Measurements from ENCODE around the gene TLR1.
A peak's percentile ranks its signal among the peaks of the same experiment; 100 is the strongest.

TLR1 gene, protein sequence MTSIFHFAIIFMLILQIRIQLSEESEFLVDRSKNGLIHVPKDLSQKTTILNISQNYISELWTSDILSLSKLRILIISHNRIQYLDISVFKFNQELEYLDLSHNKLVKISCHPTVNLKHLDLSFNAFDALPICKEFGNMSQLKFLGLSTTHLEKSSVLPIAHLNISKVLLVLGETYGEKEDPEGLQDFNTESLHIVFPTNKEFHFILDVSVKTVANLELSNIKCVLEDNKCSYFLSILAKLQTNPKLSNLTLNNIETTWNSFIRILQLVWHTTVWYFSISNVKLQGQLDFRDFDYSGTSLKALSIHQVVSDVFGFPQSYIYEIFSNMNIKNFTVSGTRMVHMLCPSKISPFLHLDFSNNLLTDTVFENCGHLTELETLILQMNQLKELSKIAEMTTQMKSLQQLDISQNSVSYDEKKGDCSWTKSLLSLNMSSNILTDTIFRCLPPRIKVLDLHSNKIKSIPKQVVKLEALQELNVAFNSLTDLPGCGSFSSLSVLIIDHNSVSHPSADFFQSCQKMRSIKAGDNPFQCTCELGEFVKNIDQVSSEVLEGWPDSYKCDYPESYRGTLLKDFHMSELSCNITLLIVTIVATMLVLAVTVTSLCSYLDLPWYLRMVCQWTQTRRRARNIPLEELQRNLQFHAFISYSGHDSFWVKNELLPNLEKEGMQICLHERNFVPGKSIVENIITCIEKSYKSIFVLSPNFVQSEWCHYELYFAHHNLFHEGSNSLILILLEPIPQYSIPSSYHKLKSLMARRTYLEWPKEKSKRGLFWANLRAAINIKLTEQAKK

DNA sequence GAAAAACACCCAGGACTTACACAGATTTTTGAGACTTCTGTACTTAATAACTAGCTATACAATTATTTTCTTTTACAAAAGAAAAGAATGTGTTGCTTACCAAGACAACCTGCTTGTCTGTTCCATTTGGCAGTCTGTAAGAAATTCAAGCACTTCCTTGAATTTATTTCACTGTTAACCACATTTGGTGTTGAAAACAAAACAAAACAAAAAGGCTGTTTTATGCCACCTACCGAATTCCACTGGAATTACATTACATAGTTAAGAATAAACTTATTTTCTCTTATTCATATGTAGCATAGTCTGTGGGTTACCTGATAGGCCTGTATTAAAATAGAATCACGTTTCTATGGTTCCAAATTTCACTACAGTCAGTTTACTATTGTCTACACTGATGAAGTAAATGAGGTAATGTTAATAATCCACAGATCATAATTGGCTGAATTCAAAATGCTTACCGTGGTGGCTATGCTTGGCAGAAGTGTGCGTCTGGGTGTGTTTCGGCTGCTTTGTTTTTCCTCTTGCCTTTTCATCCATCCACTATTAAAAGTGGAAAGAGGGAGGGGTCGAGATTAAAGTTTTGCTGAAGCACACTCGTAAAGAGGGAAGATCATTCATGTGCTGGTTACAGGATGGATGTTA, at the start of gene TLR1:
TLR1 (minus strand) TSS at position 138 of the 642 bp plus-strand sequence. CDS start 5,960 bp downstream, outside the sequence.
- peak; percentile 46 for DNase-seq (ENCODE audit: low read depth, low spot score)

DNA sequence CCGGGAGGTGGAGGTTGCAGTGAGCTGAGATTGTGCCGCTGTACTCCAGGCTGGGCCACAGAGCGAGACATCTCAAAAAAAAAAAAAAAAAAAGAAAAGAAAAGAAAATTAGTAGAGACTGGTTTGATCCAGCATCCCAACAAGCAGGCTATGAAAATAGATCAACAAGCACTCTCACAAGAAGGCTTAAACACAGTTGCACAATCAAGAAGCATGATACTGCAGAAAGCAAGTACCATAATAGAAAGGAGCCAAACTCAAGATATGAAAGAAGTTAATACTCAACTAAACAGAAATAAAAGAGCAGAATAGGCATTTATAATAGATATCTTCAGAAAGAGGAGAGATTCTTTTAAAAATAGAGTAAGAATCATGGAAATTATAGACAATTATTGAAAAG, 41.4 kb upstream of the TLR1 start:
- DNase-seq (ENCODE audit: low read depth, low spot score) = no peak

DNA sequence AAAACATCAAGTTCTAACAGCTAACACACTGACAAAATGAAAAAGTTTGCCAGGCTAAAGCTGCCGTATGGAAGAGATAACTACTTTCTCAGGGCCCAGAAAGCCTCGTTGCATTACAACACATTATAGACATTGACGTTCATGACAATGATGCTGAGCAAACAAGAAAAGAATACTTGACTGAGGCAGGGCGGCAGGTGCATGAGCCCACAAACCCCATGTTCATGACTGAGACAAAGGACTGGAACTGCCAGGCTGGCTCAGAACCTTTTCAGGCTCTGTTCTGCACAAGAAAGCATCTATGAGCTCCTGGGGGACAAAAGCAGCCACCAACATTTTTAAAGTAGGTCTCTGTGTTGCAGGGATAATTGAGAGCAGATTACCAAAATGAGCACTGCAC, 38.4 kb upstream of the TLR1 start:
- no peak for DNase-seq (ENCODE audit: low read depth, low spot score)

DNA sequence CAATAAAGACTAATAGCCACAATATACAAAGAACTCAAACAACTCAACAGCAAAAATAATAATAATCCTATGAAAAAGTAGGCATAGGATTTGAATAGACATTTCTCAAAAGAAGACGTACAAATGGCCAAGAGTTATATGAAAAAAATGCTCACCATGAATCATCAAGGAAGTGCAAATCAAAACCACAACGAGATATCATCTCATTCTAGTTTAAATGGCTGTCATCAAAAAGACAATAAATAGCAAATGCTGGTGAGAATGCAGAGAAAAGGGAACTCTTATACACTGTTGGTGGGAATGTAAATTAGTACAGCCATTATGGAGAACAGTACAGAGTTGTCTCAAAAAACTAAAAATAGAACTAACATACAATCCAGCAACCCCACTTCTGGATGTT, 33.3 kb upstream of the TLR1 start:
- no peak for DNase-seq (ENCODE audit: low read depth, low spot score)

DNA sequence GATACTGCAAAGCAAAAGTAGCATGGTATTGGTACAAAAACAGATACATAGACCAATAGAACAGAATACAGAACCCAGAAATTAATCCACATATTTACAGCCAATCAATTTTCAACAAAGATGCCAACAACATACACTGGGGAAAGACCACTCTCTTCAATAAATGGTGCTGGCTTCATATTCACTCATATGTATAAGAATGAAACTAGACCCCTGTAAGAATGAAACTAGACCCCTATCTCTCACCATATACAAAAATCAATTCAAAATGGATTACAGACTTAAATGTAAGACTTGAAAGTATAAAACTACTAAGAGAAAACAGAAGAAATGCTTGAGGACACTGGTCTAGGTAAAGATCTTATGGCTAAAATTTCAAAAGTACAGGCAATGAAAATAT, 32.7 kb upstream of the TLR1 start:
- DNase-seq (ENCODE audit: low read depth, low spot score) = no peak

DNA sequence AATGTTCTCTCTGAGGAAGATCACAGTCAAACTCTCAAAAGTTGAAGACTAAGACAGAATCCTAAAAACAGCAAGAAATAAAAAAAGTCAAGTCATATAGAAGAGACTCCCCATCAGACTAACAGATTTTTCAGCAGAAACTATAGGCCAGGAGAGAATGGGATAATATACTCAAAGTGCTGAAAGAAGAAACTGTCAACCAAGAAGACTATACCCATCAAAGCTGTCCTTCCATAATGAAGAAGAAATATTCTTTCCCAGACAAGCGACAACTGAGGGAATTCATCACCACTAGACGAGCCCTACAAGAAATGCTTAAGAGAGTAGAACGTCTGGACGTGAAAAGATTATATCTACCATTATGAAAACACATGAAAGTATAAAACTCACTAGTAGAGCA, 30.0 kb upstream of the TLR1 start:
- DNase-seq (ENCODE audit: low read depth, low spot score) = no peak

DNA sequence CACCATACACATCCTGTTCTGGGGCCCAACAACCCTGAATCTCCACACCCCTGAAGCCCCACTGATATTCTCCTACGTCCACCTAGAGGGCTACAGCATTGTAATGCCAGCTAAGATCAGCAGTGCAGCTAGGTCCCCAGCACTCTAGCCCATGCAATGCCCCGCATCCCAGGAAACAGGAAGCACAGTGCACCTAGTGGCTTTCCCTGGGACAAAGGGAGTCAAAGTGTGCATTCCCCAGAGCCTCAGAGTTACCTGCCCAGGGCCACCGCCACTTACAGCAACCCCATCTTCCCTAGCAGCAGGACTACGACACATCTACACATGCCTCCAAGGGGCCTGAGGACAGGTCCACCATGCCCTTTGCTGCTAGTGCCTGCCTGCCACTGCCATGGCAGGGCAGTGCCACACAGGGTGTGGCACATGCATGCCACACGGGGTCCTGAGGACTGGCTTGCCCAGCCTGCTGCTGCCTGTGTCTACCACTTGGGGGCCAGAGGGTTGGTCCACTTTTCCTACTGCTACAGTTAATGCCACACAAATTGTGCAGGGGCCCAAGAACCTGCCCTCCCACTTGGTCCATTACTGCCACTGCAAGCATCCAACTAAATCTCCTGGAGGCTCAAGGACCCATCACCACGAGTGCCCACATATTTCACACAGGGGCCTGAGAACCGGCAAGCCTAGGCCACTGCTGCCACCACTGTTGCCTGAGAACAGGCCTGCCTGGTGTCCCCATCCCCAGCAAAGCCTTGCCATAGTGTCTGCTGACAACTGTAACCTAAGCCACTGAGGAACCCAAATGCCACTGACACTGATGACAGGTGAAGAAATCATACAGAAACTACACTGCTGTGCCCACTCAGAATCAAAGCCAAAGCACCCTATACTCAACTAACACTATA, 28.3 kb upstream of the TLR1 start:
- DNase-seq (ENCODE audit: low read depth, low spot score) = no peak

DNA sequence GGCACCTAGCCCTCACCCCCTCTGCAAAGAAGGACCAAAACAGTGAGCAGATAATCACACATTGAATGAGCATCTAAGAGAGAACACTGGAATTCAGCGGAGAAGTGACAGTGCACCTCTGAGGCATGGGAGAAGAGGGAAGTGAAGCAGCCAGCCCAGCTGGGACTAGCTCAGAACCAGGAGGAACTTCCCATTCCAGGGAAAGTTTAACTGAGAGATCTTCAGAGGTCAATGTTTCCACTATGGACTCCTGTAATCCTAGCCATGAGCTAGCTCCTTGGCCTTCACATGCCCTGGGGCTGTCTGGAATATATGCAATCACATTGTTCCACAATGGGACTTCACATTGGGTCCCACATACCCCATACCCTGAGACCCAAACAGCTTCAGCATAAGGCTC, 27.6 kb upstream of the TLR1 start:
- DNase-seq (ENCODE audit: low read depth, low spot score) = no peak

DNA sequence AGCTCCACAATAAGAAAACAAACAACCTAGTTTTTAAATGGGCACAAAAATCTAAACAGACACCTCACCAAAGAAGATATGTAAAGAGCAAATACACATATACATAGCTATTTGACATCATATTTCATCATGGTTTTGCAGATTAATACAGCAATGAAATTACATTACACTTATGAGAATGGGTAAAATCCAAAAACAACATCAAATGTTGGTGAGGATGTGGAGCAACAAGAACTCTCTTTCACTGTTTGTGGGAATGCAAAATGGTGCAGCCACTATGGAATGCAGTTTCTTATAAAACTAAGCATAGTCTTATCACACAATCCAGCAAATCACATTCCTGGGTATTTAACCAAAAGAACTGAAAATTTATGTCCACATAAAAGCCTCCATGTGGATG, 27.1 kb upstream of the TLR1 start:
- DNase-seq (ENCODE audit: low read depth, low spot score) = no peak

DNA sequence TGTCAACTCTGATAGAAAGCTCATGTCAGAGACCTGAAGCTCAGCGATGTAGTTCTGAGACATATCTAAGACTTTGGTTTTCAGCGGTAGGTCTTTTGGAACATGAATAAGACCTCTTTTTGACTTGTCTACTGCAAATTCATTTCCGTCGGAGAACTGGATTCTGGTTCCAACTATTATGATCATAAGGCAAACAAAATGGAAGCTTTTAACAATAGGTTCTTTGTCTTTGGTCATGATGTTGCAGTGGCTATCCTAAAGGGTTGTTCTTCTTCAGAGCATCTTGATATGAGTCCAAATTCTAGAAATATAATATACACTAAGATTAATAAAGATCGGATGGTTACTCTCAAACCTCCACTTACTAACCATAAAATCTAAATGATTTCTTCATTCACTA, 24.6 kb upstream of the TLR1 start:
- DNase-seq (ENCODE audit: low read depth, low spot score) = no peak

DNA sequence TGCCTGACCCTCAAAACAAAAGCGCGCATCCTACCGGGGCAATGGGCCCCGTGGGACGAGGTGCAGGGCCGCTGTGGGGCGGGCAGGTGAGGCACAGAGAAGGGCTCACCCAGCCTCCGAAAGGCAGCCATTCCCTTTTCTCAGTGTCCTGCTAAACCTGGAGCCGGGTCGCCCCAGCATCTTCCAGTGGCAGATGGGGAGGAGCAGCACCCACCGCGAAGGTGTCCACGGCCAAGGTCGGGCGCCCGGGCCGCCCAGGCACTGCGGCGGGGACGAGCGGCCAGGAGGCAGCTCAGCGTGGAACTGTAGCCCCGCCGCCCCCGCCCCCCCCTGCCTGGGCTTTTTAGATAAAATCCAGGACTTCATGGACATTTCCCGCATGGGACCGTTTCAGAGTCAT, 19.2 kb upstream of the TLR1 start:
- no peak for DNase-seq (ENCODE audit: low read depth, low spot score)

DNA sequence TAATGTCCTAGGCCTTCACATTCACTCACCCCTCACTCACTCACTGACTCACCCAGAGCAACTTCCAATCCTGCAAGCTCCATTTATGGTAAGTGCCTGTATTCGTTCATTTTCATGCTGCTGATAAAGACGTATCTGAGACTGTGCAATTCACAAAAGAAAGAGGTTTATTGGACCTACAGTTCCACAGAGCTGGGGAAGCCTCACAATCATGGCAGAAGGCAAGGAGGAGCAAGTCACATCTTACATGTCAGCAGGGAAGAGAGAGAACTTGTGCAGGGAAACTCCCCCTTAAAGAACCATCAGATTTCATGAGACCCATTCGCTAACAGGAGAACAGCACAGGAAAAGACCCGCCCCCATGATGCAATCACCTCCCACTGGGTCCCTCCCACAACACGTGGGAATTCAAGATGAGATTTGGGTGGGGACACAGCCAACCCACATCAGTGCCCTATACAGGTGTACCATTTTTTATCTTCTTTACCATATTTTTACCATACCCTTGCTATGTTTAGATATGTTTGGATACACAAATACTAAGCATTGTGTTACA, 18.2 kb upstream of the TLR1 start:
- no peak for DNase-seq (ENCODE audit: low read depth, low spot score)

DNA sequence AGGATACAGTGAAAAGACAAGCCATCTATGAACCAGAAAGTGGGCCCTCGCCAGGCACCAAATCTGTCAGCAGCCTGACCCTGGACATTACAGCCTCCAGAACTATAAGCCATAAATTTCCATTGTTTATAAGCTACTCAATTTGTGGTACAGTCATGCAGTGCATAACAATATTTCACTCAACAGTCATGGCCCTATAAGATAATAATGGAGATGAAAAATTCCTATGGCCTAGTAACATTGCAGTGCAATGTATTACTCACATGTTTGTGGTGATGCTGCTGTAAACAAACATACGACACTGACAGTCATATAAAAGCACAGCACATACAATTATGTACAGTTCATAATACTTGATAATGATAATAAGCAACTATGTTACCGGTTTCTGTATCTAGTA, 17.1 kb upstream of the TLR1 start:
- no peak for DNase-seq (ENCODE audit: low read depth, low spot score)

DNA sequence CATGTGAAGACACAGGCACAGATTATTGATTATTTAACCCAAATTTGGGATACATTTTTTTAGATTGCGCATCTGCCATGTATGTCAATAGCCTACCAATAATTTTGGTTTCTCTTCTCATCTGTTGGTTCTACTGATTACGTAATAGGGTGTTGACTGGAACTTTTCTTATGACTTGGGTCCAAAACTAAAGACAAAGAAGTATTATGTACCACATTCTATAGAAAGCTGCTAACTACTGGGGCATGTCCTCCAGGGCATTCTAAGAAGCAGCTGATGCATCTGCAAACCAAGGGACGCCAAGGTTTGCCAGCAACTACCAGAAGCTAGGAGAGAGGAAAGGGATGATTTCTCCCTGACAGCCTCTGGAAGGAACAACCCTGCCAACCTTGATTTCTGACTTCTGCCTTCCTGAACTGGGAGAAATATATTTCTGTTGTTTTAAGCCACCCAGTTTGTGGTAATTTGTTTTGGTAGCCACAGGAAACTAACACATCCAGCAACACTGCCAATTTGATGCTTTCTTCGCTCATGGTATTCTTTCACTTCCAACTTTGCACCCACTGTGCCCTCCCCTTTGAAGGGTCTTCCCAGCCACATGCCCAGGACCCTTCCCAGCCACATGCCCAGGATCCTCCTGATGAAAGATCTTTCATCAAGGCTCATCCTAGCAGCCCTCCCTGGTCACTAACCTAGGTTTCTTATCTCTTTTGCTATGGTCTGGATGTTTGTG, 15.9 kb upstream of the TLR1 start:
- DNase-seq (ENCODE audit: low read depth, low spot score) = no peak

DNA sequence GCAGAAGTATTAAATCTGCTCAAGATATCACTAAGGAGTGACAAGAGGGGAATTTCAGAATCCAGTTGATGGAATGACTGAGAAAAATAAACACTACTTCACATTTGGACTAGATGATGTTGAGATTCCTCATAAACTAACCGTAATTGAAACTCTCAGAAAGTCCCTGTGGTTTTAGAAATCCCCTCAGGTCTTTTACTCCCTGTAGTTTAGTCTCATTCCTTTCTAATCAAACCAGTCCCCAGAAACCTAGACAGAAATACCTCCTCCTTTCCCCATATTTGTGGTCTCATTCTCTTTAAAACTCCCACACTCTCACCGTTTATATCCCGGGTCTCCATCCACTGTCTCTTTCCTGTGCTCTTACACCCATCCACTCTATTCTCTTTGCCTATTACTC, 15.0 kb upstream of the TLR1 start:
- no peak for DNase-seq (ENCODE audit: low read depth, low spot score)

DNA sequence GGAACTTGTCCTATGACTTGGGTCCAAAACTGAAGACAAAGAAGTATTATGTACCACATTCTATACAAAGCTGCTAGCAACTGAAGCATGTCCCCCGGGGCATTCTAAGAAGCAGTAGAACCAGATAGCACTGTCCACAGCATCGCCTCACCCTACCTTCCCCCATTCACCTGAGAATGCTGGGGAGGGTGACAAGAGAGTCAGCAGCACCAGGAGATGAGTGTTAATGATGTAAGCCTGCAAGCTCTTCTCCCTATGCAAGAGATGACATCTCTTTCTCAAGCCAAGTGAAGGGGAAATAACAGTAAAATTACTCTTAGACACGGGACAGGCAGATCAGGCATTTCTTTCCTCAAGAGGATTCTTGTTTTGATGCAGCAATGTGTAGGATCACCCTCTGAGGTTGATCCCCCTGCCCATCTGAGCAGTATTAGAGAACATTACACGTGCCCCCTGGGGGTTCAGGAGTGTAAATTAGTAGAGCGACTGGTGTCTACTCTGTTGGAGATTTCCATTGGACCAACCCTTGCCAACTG, 13.9 kb upstream of the TLR1 start:
- no peak for DNase-seq (ENCODE audit: low read depth, low spot score)

DNA sequence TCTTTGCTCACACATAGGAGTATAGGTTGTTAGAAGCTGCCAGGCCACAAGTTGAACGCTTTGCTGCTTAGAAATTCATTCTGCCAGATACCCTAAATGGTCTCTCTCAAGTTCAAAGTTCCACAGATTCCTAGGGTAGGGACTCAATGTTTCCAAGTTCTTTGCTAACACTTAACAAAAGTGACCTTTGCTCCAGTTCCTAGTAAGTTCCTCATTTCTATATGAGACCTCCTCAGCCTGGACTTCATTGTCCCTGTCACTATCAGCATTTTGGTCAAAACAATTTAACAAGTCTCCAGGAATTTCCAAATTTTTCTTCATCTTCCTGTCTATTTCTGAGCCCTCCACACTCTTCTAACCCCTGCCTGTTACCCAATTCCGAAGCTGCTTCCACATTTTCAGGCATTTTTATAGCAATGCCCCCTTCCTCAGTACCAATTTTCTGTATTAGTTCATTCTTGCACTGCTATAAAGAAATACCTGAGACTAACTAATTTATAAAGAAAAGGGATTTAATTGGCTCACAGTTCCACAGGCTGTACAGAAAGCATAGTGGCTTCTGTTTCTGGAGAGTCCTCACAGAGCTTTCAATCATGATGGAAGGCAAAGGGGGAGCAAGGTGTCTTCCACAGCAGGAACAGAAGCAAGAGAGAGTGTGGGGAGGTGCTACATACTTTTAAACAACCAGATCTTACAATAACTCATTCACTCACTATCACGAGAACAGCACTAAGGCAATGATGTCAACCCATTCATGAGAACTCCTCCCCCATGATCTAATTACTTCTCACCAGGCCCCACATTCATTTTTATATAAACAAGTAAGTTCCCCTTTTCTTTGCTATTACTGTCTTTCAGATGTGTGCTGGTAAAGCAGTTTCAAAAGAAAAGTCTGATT, 11.5 kb upstream of the TLR1 start:
- DNase-seq (ENCODE audit: low read depth, low spot score) = no peak

DNA sequence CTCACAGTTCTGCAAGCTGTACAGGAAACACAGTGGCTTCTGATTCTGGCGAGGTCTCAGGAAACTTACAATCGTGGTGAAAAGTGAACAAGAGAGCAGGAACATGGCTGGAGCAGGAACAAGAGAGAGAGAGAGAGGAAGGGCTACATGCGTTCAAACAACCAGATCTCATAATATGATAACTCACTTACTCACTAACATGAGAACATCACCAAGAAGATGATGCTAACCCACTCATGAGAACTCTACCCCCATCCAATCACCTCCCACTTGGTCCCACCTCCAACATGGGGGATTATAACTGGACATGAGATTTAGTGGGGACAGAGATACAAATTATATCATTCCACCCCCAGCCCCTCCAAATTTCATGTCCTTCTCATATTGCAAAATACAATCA, 9.8 kb upstream of the TLR1 start:
- DNase-seq (ENCODE audit: low read depth, low spot score) = no peak

DNA sequence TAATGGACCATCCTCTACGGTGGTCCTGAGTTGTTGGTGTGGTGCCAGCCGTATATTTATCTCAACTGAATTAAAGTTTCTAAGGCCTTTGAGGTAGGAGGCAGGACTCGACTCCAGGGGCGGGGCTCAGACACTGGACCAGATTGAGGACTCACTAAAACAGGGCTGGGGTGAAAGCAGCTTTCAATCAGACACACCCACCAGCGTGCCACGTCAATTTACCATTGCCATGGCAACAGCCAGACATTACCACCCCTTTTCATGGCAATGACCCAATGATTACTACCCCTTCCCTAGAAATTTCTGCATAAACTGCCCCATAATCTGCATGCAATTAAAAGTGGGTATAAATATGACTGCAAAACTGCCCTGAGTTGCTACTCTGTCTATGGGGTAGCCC, 6.7 kb upstream of the TLR1 start:
- no peak for DNase-seq (ENCODE audit: low read depth, low spot score)

Data from smooth muscle cell of the brain vasculature (primary cell).